Measurements from ENCODE around the gene JAK1. TPM values are rescaled to one million over a fixed set of nuclear protein-coding genes. Genes with fewer than 3 reads are reported as not detected.

JAK1 gene
- total and polyA plus RNA-seq, 9 of the 15 experiments (the other 6 are each of a cell fraction or from before 2014, with no cell fraction given), result 9.7 to 44.1 (median 42.5) TPM

- intact Hi-C loops (cut with micrococcal nuclease) (no loop called here), in situ Hi-C loops (cut with MboI) (no loop called here)
- BruUV-seq (replicated peaks), result no TSS peak
- no peaks in the 10 kb centered on the region; the same call in 1 of the 2 replicates for H3K9me3 ChIP-seq (replicated peaks; ENCODE audit: control insufficient read depth, insufficient read depth, low read depth, low read length)
- H3K79me2 ChIP-seq (ENCODE audit: control insufficient read depth, insufficient read depth, low read length), result no peaks in the 10 kb centered on the region
- H3K27me3 ChIP-seq (ENCODE audit: control insufficient read depth in 2 of 2, insufficient read depth in 2 of 2, low read length in 2 of 2), result no peaks in the 10 kb centered on the region
- no peak overlapping the region for H2AFZ ChIP-seq (ENCODE audit: low read depth, low read length)
- no peak overlapping the region for H3K4me3 ChIP-seq
- no peaks in the 10 kb centered on the region for H3K36me3 ChIP-seq (ENCODE audit: control insufficient read depth, insufficient read depth, low read length)
- 92% methylated on average over 50 of the region's 72 CpGs for WGBS (ENCODE audit: insufficient coverage, low coverage, missing lambda C conversion rate)
- POLR2A ChIA-PET, result no interaction called here
- H3K9me1 ChIP-seq (ENCODE audit: control insufficient read depth, insufficient read depth, low read length), result no peaks in the 10 kb centered on the region
- no peak overlapping the region for H3K9ac ChIP-seq (ENCODE audit: insufficient read depth in 1 of 2, low read depth in 2 of 2, low read length in 2 of 2)
- ATAC-seq (no peak), FAIRE-seq (no peak), DNase-seq (ENCODE audit: extremely low read depth in 1 of 4, low spot score in 3 of 4) (no peak)
- H3K4me1 ChIP-seq (replicated peaks in 1 of 2; ENCODE audit: control insufficient read depth in 2 of 2, insufficient read depth in 2 of 2, low read length in 2 of 2), result peaks cover 0 to 5% of the 10 kb centered on the region in 2 experiments; a peak in 3 of 5 replicates
- no peak for TF ChIP-seq ZNF766 (CRISPR knock-in tag; conservative IDR thresholded peaks at IDR 0.05)
- TF ChIP-seq ATF3 (IDR thresholded peaks at IDR 0.05), result no peak
- no peak for TF ChIP-seq ATF3 (CRISPR knock-in tag; conservative IDR thresholded peaks at IDR 0.05)
- no peak for TF ChIP-seq THAP7 (CRISPR knock-in tag; IDR thresholded peaks at IDR 0.05)
- TF ChIP-seq ZNF785 (CRISPR knock-in tag; IDR thresholded peaks at IDR 0.05), result no peak
- peak; percentile 92 for TF ChIP-seq ZBTB33 (CRISPR knock-in tag; IDR thresholded peaks at IDR 0.05)
- 0 out of 2 replicates have a peak, but pooled peaks have one; percentile 19 for TF ChIP-seq CBX1 (IDR thresholded peaks at IDR 0.05; ENCODE audit: low read depth)
- H3K4me2 ChIP-seq (ENCODE audit: insufficient read depth, low read length), result no peak overlapping the region
- CTCF ChIA-PET (ENCODE audit: low intra/inter-chr PET ratio), result no interaction called here
- no peak overlapping the region for H3K27ac ChIP-seq (ENCODE audit: extremely low read depth, low read depth, low read length)
- no peaks in the 10 kb centered on the region for H4K20me1 ChIP-seq (replicated peaks; ENCODE audit: control insufficient read depth, insufficient read depth, low read length)
These were observed 36.4 kb upstream of the JAK1 start for GRCh38 chr1:65002508-65003315.

Measured in K562 (cell line).